ENCODE results near the gene VWC2.

The VWC2 gene

DNA sequence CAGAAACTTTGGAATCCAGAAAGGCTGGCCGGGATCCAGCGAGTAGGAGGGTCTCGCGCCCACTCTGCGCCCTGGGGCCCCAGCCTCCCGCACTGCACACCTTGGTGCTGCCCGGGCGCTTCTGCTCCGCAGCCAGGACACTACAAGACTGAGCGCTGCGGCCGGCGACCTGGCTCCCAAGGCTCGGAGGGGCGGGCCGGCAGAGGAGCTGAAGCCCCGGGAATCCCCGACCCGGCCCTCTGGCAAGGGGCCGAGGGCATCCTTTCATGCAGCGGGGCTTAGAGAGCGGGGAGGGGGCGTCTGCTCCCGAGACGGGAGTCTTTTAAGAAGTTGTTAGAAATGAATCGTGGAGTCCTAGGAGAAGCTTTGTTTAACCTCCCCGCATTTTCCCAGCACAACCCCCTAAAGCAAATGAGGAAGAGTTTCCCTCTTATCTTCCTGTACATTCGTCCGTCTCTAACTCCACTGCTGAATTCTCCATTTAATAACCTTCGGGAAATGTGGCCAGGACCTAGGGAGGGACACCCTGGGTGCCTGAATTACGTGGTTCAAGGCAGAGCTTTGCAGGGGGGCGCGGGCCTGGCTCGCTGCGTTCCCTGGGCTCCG lies 1.1 kb downstream of the VWC2 start:
- DNase-seq: no peak
- CTCF ChIA-PET: interaction anchor here (1.1 kb wide), 1 partner anchor 773 kb away, joined by 3 read pairs; no protein-coding TSS in a partner anchor
- H3K27ac Mint-ChIP-seq: no peak overlapping the region
- H3K27me3 Mint-ChIP-seq: peaks cover 88% of the 10 kb centered on the region
- H3K9me3 Mint-ChIP-seq: no peaks in the 10 kb centered on the region
- H3K4me1 Mint-ChIP-seq: peaks cover 8% of the 10 kb centered on the region
- no peak overlapping the region for H3K4me3 Mint-ChIP-seq
- H3K36me3 Mint-ChIP-seq: peaks cover 3% of the 10 kb centered on the region

DNA sequence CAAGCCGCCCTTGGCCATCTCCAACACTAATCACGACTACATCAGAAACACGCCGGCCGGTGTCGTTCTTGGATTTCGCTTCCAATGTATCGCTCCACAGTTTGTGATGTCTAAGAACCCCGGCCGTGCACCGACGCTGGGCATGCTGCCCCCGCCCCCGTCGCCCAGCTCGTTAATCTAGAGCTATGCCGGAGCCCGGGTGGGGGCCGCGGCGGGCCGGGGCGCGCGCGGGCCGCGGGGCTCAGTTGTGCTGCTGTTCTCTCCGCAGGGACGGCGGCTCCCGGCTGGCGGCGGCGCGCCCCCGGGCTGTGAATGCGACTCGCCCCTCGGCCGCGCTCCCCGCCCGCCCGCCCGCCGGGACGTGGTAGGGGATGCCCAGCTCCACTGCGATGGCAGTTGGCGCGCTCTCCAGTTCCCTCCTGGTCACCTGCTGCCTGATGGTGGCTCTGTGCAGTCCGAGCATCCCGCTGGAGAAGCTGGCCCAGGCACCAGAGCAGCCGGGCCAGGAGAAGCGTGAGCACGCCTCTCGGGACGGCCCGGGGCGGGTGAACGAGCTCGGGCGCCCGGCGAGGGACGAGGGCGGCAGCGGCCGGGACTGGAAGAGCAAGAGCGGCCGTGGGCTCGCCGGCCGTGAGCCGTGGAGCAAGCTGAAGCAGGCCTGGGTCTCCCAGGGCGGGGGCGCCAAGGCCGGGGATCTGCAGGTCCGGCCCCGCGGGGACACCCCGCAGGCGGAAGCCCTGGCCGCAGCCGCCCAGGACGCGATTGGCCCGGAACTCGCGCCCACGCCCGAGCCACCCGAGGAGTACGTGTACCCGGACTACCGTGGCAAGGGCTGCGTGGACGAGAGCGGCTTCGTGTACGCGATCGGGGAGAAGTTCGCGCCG lies 1.9 kb downstream of the VWC2 start:
- no peaks in the 10 kb centered on the region for H3K9me3 Mint-ChIP-seq
- H3K4me1 Mint-ChIP-seq: peaks cover 8% of the 10 kb centered on the region
- peaks cover 3% of the 10 kb centered on the region for H3K36me3 Mint-ChIP-seq
- H3K27ac Mint-ChIP-seq: no peak overlapping the region
- peaks cover 85% of the 10 kb centered on the region for H3K27me3 Mint-ChIP-seq
- no peak for DNase-seq
- CTCF ChIA-PET: interaction anchor here (1.1 kb wide), 1 partner anchor 773 kb away, joined by 3 read pairs; no protein-coding TSS in a partner anchor
- no peak overlapping the region for H3K4me3 Mint-ChIP-seq

DNA sequence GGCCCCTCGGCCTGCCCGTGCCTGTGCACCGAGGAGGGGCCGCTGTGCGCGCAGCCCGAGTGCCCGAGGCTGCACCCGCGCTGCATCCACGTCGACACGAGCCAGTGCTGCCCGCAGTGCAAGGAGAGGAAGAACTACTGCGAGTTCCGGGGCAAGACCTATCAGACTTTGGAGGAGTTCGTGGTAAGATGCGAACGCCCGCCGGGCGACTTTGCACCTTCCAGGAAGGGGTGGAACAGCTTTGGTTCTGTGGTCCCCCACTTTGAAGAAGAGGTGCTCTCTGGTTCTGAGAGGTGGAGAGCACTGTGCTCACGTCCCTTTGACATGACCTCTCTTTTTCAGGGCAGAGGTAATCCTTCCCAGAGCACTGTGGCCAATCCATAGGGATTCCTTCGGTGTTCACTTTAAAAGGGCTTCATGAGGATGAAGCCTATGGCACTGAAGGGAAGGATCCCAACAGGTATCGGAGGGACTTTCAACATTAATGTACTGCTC lies 2.6 kb downstream of the VWC2 start:
- CTCF ChIA-PET: interaction anchor here (1.1 kb wide), 1 partner anchor 774 kb away, joined by 3 read pairs; no protein-coding TSS in a partner anchor
- peaks cover 8% of the 10 kb centered on the region for H3K4me1 Mint-ChIP-seq
- H3K4me3 Mint-ChIP-seq: no peak overlapping the region
- no peak overlapping the region for H3K27ac Mint-ChIP-seq
- H3K9me3 Mint-ChIP-seq: no peaks in the 10 kb centered on the region
- DNase-seq: no peak
- H3K36me3 Mint-ChIP-seq: peaks cover 3% of the 10 kb centered on the region
- H3K27me3 Mint-ChIP-seq: peaks cover 78% of the 10 kb centered on the region

DNA sequence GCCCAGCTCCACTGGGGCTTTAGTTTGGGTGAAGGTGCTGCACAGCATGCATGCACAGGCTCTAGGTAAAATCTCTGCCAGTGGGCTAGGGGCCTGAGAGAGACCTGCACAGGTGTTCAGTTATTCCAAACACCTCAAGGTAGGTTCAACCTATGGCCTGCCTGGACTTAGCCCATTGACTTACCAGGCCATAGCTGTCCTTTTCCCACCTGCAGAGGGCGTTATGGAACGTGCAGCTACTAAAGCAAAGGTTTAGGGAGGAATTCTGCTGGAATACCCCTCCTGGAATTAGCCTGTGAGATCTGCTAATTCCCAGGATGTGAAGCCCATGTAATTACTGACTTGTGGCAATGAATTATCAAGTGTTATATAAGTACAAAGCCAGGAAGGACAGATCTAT lies 3.6 kb downstream of the VWC2 start:
- Mint-ChIP-seq H3K9me3 (no peaks in the 10 kb centered on the region), H3K27me3 (peaks cover 68% of the 10 kb centered on the region), H3K4me1 (peaks cover 8% of the 10 kb centered on the region), H3K4me3 (no peak overlapping the region), H3K36me3 (peaks cover 3% of the 10 kb centered on the region), H3K27ac (no peak overlapping the region)
- no peak for DNase-seq
- CTCF ChIA-PET: interaction anchor here (0.6 kb wide), 1 partner anchor 839 kb away, joined by 3 read pairs; no protein-coding TSS in a partner anchor

DNA sequence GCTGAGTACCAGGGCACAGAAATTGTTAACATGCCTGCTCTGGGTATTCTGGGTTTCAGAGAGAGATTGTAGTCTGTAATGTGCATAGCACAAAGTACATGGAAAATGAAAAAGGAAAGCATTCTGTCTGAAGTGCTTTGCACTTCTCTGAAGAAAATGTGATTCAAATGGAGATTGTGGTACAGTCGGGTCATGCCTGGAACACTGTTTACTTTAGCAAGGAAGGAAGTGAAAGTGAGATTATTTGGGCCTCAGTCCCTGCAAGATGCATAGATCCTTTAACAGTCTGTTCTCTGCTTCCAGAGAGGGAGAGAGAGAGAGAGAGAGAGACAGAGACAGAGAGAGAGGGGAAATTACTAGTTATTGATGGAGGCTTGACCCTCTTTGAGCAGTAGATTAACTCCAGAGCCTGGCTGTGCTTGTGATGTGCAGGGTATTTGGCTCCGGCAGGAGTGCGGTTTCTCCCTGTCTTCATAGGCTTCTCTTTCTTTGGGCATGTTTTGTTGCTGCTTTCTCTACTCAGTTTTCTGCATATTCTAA lies 5.4 kb downstream of the VWC2 start:
- no peak for DNase-seq
- Mint-ChIP-seq H3K27me3 (peaks cover 50% of the 10 kb centered on the region), H3K36me3 (no peaks in the 10 kb centered on the region), H3K4me1 (peaks cover 2% of the 10 kb centered on the region), H3K4me3 (no peak overlapping the region), H3K9me3 (no peaks in the 10 kb centered on the region), H3K27ac (no peak overlapping the region)
- CTCF ChIA-PET: no interaction called here

DNA sequence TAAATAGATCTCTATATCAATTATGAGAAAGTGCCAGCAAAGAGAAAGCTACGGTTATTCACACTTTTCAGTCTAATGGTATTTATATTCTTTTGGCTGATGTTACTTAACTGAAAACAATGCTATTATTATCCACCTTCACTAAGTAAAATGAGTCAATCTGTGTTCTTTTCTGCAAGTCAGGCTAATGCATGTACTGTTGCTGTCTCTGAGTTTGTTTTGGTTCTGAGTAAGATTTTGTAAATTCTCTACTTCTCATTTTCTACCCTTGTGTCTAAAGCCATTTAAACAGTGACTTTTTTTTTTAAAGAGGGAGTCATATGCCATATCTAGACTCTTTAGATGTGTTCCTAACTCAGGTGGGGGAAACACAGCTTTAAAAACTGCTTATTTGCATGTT lies 7.5 kb downstream of the VWC2 start:
- H3K4me3 Mint-ChIP-seq: no peak overlapping the region
- H3K4me1 Mint-ChIP-seq: no peaks in the 10 kb centered on the region
- CTCF ChIA-PET: no interaction called here
- no peaks in the 10 kb centered on the region for H3K9me3 Mint-ChIP-seq
- H3K27ac Mint-ChIP-seq: no peak overlapping the region
- peaks cover 28% of the 10 kb centered on the region for H3K27me3 Mint-ChIP-seq
- DNase-seq: no peak
- H3K36me3 Mint-ChIP-seq: no peaks in the 10 kb centered on the region

DNA sequence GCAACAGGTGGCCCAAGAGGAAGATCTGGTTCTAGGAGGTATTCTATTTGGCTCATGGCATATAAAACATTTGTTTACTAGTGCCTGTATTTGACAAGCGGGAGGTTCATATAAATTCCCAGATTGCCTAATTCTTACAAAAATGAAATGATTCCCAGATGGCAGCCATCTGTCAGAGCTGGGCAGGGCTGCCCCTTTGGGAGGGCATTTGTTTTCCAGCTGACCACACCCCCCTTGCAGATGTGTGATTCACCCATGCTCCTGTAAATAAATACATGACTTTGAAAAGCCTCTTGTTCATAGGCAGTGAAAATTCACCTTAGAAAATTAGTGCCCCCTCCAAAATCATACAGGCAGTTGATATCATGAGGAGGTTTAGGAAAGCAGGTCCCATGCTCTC lies 8.6 kb downstream of the VWC2 start:
- Mint-ChIP-seq H3K9me3 (no peaks in the 10 kb centered on the region), H3K4me1 (no peaks in the 10 kb centered on the region), H3K36me3 (no peaks in the 10 kb centered on the region), H3K27ac (no peak overlapping the region), H3K27me3 (peaks cover 18% of the 10 kb centered on the region), H3K4me3 (no peak overlapping the region)
- DNase-seq: no peak
- CTCF ChIA-PET: no interaction called here

DNA sequence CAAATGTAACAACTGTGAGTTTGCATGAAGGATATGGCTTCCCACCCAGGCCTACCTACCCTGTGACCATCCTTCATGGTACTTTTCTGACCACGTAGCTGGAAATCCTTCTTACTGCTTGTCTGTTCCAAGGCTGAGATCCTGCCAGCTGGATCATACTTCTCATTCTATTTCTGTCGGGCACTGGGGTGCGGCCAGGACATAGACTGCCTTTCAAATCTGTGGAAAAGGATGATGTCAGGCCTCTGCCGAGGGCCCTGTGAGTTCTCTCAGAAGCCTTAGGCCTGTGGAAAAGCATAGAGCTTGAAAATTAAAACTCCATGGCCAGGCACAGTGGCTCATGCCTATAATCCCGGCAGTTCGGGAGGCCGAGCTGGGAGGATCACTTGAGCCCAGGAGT lies 10.0 kb downstream of the VWC2 start:
- H3K27ac Mint-ChIP-seq: no peak overlapping the region
- H3K27me3 Mint-ChIP-seq: peaks cover 8% of the 10 kb centered on the region
- no peak for DNase-seq
- no peaks in the 10 kb centered on the region for H3K36me3 Mint-ChIP-seq
- no peaks in the 10 kb centered on the region for H3K4me1 Mint-ChIP-seq
- H3K4me3 Mint-ChIP-seq: no peak overlapping the region
- peaks cover 3% of the 10 kb centered on the region for H3K9me3 Mint-ChIP-seq
- CTCF ChIA-PET: no interaction called here

DNA sequence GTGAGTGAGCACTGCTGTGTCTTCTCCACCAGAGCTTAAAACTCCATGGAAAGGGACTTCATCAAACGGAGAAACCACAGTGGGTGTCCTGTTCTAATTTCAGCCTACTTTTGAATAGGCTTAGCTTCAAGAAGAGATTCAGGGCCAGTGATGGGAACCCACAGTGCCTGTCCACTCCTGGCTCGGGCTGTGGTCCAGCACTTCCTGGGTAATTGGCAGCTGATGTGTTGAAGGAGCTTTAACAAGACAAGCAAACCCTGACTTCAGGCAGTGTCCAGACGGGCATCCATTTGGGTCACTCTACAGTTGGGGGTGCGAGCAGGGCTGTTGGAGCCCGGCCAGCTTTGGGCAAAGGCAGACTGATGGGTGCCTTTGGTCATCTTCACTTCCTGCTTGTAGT lies 14.5 kb downstream of the VWC2 start:
- no peaks in the 10 kb centered on the region for H3K4me1 Mint-ChIP-seq
- DNase-seq: no peak
- H3K27ac Mint-ChIP-seq: no peak overlapping the region
- no peaks in the 10 kb centered on the region for H3K36me3 Mint-ChIP-seq
- CTCF ChIA-PET: no interaction called here
- peaks cover 3% of the 10 kb centered on the region for H3K9me3 Mint-ChIP-seq
- H3K4me3 Mint-ChIP-seq: no peak overlapping the region
- no peaks in the 10 kb centered on the region for H3K27me3 Mint-ChIP-seq

DNA sequence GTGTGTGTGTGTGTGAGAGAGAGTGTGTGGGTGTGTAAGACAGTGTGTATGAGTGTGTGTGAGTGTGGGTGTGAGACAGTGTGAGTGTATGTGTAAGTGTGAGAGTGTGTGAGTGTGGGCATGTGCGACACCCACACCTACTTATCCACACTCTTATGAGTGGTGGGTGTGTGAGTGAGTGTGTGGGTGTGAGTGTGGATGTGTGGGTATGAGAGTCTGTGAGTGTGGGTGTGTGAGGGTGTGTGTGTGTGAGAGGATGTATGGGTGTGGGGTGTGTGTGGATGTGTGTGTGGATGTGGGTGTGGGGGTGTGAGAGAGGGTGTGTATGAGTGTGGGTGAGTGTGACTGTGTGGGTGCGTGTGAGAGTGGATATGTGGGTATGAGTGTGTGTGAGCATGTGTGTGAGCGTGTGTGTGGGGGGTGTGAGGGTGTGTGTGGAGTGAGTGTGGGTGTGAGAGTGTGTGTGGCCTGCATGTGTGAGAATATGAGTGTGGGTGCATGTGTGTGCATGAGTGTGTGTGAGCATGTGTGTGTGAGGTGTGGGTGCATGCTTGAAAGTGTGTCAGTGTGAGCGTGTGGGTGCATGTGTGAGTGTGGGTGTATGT lies 15.1 kb downstream of the VWC2 start:
- Mint-ChIP-seq H3K4me1 (no peaks in the 10 kb centered on the region), H3K27ac (no peak overlapping the region), H3K27me3 (no peaks in the 10 kb centered on the region), H3K4me3 (no peak overlapping the region), H3K36me3 (no peaks in the 10 kb centered on the region), H3K9me3 (peaks cover 3% of the 10 kb centered on the region)
- DNase-seq: no peak
- CTCF ChIA-PET: no interaction called here

DNA sequence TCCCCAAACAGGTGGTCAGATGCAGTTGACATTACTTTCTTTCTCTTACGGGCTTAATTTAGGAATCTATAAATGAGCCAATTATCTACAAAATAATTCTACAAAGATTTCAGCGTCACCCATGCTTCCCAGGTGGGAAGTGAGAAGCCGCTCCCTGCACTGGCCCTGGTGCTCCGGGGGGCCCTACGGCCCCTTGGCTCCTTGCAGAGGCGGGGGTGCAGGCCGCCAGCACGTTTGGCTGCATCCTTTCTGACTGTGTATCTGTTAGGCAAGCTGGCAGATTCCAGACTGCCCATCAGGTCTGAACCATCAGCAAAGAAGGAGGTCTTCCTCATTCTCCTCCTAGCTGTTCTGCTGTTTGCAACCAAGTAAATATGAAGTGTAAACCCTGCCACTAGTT lies 16.3 kb downstream of the VWC2 start:
- no peak for DNase-seq
- Mint-ChIP-seq H3K36me3 (no peaks in the 10 kb centered on the region), H3K27me3 (no peaks in the 10 kb centered on the region), H3K4me3 (no peak overlapping the region), H3K9me3 (peaks cover 3% of the 10 kb centered on the region), H3K27ac (no peak overlapping the region), H3K4me1 (no peaks in the 10 kb centered on the region)
- CTCF ChIA-PET: no interaction called here

DNA sequence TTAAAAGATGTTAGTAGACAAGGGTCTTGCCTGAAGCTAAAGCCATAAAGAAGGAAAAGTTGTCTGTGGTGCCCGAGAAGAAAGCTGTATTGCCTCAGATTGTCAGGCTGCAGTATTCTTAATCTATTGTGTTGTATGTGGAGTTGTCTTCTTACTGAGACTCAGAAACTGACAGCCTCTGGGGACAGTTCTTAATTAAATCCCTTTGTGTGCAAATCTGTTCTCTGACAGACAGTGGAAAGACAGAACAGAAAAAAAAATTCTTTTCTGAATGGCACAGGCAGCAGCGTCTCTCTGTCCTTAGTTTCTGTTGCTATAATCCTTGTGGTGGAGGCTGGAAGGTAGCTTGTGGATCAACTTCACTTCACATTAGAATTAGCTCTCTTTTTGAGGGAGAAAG lies 16.8 kb downstream of the VWC2 start:
- H3K36me3 Mint-ChIP-seq: no peaks in the 10 kb centered on the region
- peaks cover 3% of the 10 kb centered on the region for H3K9me3 Mint-ChIP-seq
- H3K27me3 Mint-ChIP-seq: no peaks in the 10 kb centered on the region
- no peak for DNase-seq
- H3K4me3 Mint-ChIP-seq: no peak overlapping the region
- no peaks in the 10 kb centered on the region for H3K4me1 Mint-ChIP-seq
- CTCF ChIA-PET: no interaction called here
- H3K27ac Mint-ChIP-seq: no peak overlapping the region

DNA sequence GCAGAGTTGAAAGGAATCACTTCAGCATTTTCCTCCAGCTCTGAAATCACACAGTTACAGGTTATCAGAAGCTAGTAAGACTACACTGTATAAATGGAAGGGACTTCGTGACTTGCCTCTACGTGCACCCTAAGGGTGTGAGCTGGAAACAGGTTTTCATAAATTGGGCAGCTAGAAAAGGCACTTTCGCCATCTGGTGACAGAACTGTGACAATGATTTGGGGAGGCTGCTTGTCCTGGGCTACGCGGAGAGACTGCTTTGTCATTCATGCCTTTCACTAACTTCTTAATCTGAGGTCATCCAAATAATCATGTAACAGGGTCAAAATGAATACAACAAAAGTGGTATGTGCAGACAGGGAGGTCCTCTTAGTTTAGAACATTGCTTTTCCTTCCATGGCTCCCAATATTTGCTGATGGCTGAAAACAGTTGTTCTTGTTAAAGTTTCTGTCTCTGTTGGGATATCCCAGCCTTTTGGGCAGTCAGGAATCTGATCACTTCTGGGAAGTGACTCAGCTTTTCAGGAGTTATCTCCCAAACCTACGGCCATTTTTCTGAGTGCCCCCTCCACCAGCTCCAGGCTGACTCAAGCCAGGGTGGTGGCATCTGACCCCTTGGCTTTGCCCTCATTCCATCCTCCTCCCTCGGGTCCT lies 17.8 kb downstream of the VWC2 start:
- Mint-ChIP-seq H3K27me3 (no peaks in the 10 kb centered on the region), H3K4me1 (no peaks in the 10 kb centered on the region), H3K36me3 (no peaks in the 10 kb centered on the region), H3K9me3 (peaks cover 3% of the 10 kb centered on the region), H3K4me3 (no peak overlapping the region), H3K27ac (no peak overlapping the region)
- CTCF ChIA-PET: interaction anchor here (1.3 kb wide), 1 partner anchor 1492 kb away, joined by 6 read pairs; no protein-coding TSS in a partner anchor
- DNase-seq: no peak

Measured in activated naive CD4-positive, alpha-beta T cell treated with anti-CD3 and anti-CD28 coated beads, Interleukin-2, amount 10 ng/mL, durations not matched to agents 7 days and 5 days (primary cell).